ENCODE results near the gene CYP2A6. TPM values are rescaled to one million over a fixed set of nuclear protein-coding genes. Genes with fewer than 3 reads are reported as not detected.
"Not testable (repeated sequence)": the region's sequence is repeated elsewhere in the genome, so short reads cannot be mapped to it uniquely, and the experiment has no call there.

The CYP2A6 gene
- total and polyA plus RNA-seq, 4 donors: 0.38 TPM; not detected in 3

- DNase-seq; H3K27ac ChIP-seq (ENCODE audit: low read depth in 1 of 2, low read length in 2 of 2); H3K27me3 ChIP-seq (ENCODE audit: control insufficient read depth in 1 of 2, insufficient read depth in 2 of 2, low read length in 1 of 2); H3K4me1 ChIP-seq (ENCODE audit: control insufficient read depth in 1 of 2, insufficient read depth in 2 of 2, low read length in 2 of 2); H3K4me3 ChIP-seq (ENCODE audit: low read length in 2 of 2); H3K9me3 ChIP-seq (ENCODE audit: control insufficient read depth, low read length); H3K36me3 ChIP-seq (ENCODE audit: control insufficient read depth in 1 of 2, insufficient read depth in 2 of 2, low read length in 1 of 2); intact Hi-C loops (cut with DNase I); ATAC-seq (ENCODE audit: low FRiP score): not testable (repeated sequence)
- 88 to 91% methylated on average over 29 of the region's 29 CpGs for WGBS, 2 donors
Measured at GRCh38 chr19:40826699-40827385, 23.4 kb downstream of the CYP2A6 start.

GRCh38 chr19:40826312-40826698 lies 23.9 kb downstream of the CYP2A6 start:
- H3K27ac ChIP-seq (ENCODE audit: low read depth in 1 of 2, low read length in 2 of 2); H3K27me3 ChIP-seq (ENCODE audit: control insufficient read depth in 1 of 2, insufficient read depth in 2 of 2, low read length in 1 of 2); H3K9me3 ChIP-seq (ENCODE audit: control insufficient read depth, low read length); H3K36me3 ChIP-seq (ENCODE audit: control insufficient read depth in 1 of 2, insufficient read depth in 2 of 2, low read length in 1 of 2); ATAC-seq (ENCODE audit: low FRiP score); DNase-seq; intact Hi-C loops (cut with DNase I); H3K4me1 ChIP-seq (ENCODE audit: control insufficient read depth in 1 of 2, insufficient read depth in 2 of 2, low read length in 2 of 2); H3K4me3 ChIP-seq (ENCODE audit: low read length in 2 of 2): not testable (repeated sequence)
- 89 to 92% methylated on average over 5 to 11 of the region's 14 CpGs for WGBS, 2 donors

- H3K27me3 ChIP-seq (ENCODE audit: control insufficient read depth in 1 of 2, insufficient read depth in 2 of 2, low read length in 1 of 2); DNase-seq; H3K36me3 ChIP-seq (ENCODE audit: control insufficient read depth in 1 of 2, insufficient read depth in 2 of 2, low read length in 1 of 2); intact Hi-C loops (cut with DNase I); H3K4me3 ChIP-seq (ENCODE audit: low read length in 2 of 2); H3K9me3 ChIP-seq (ENCODE audit: control insufficient read depth, low read length); H3K4me1 ChIP-seq (ENCODE audit: control insufficient read depth in 1 of 2, insufficient read depth in 2 of 2, low read length in 2 of 2); H3K27ac ChIP-seq (ENCODE audit: low read depth in 1 of 2, low read length in 2 of 2); ATAC-seq (ENCODE audit: low FRiP score): not testable (repeated sequence)
- 93 to 100% methylated on average over 3 to 6 of the region's 6 CpGs for WGBS, 2 donors
Measured at GRCh38 chr19:40825460-40826095, 24.7 kb downstream of the CYP2A6 start.

- H3K9me3 ChIP-seq (ENCODE audit: control insufficient read depth, low read length); H3K4me1 ChIP-seq (ENCODE audit: control insufficient read depth in 1 of 2, insufficient read depth in 2 of 2, low read length in 2 of 2); H3K27ac ChIP-seq (ENCODE audit: low read depth in 1 of 2, low read length in 2 of 2); intact Hi-C loops (cut with DNase I); H3K4me3 ChIP-seq (ENCODE audit: low read length in 2 of 2); ATAC-seq (ENCODE audit: low FRiP score); H3K27me3 ChIP-seq (ENCODE audit: control insufficient read depth in 1 of 2, insufficient read depth in 2 of 2, low read length in 1 of 2); DNase-seq; H3K36me3 ChIP-seq (ENCODE audit: control insufficient read depth in 1 of 2, insufficient read depth in 2 of 2, low read length in 1 of 2): not testable (repeated sequence)
- 92 to 95% methylated on average over 16 of the region's 16 CpGs for WGBS, 2 donors
Measured at GRCh38 chr19:40824916-40825315, 25.3 kb downstream of the CYP2A6 start.

- not testable (repeated sequence) for H3K27ac ChIP-seq (ENCODE audit: low read depth in 1 of 2, low read length in 2 of 2)
- WGBS, 2 donors: 37 to 42% methylated on average over 9 of the region's 9 CpGs
Measured at GRCh38 chr19:40822704-40823553, 27.3 kb downstream of the CYP2A6 start.

GRCh38 chr19:40822161-40822560 lies 28.1 kb downstream of the CYP2A6 start:
- Histone ChIP-seq H3K27ac (ENCODE audit: low read depth in 1 of 2, low read length in 2 of 2) (no peak overlapping the region), H3K4me3 (ENCODE audit: low read length in 2 of 2) (no peak overlapping the region), H3K4me1 (ENCODE audit: control insufficient read depth in 1 of 2, insufficient read depth in 2 of 2, low read length in 2 of 2) (peaks cover 0 to 2% of the 10 kb centered on the region in 2 donors), H3K36me3 (ENCODE audit: control insufficient read depth in 1 of 2, insufficient read depth in 2 of 2, low read length in 1 of 2) (peaks cover 0 to 4% of the 10 kb centered on the region in 2 donors), H3K27me3 (ENCODE audit: control insufficient read depth in 1 of 2, insufficient read depth in 2 of 2, low read length in 1 of 2) (no peaks in the 10 kb centered on the region), H3K9me3 (ENCODE audit: control insufficient read depth, low read length) (no peaks in the 10 kb centered on the region)
- ATAC-seq (ENCODE audit: low FRiP score) (no peak), DNase-seq (no peak)
- WGBS, 2 donors: 90 to 92% methylated on average over 22 of the region's 22 CpGs
- intact Hi-C loops (cut with DNase I): no loop called here

More at GRCh38 chr19:40822704-40823553, 27.3 kb downstream of the CYP2A6 start:
- H3K27me3 ChIP-seq (ENCODE audit: control insufficient read depth in 1 of 2, insufficient read depth in 2 of 2, low read length in 1 of 2); DNase-seq; H3K4me3 ChIP-seq (ENCODE audit: low read length in 2 of 2); ATAC-seq (ENCODE audit: low FRiP score); H3K4me1 ChIP-seq (ENCODE audit: control insufficient read depth in 1 of 2, insufficient read depth in 2 of 2, low read length in 2 of 2); intact Hi-C loops (cut with DNase I); H3K9me3 ChIP-seq (ENCODE audit: control insufficient read depth, low read length); H3K36me3 ChIP-seq (ENCODE audit: control insufficient read depth in 1 of 2, insufficient read depth in 2 of 2, low read length in 1 of 2): not testable (repeated sequence)

GRCh38 chr19:40819479-40820234 lies 30.6 kb downstream of the CYP2A6 start:
- ATAC-seq (ENCODE audit: low FRiP score): peak; percentile 74
- H3K9me3 ChIP-seq (ENCODE audit: control insufficient read depth, low read length); DNase-seq; H3K36me3 ChIP-seq (ENCODE audit: control insufficient read depth in 1 of 2, insufficient read depth in 2 of 2, low read length in 1 of 2); H3K27ac ChIP-seq (ENCODE audit: low read depth in 1 of 2, low read length in 2 of 2); H3K4me3 ChIP-seq (ENCODE audit: low read length in 2 of 2); H3K4me1 ChIP-seq (ENCODE audit: control insufficient read depth in 1 of 2, insufficient read depth in 2 of 2, low read length in 2 of 2); H3K27me3 ChIP-seq (ENCODE audit: control insufficient read depth in 1 of 2, insufficient read depth in 2 of 2, low read length in 1 of 2): not testable (repeated sequence)
- WGBS, 2 donors: 44 to 46% methylated on average over 6 of the region's 6 CpGs
- intact Hi-C loops (cut with DNase I): loop anchor here (1.0 to 2.0 kb wide), 2 partner anchors 157 kb away; no protein-coding TSS in a partner anchor

Measured in aorta (tissue), 5 donors.